Retinal pigment epithelial cell (primary cell): ENCODE data around the gene TSHZ2.
"Not testable (repeated sequence)": the region's sequence is repeated elsewhere in the genome, so short reads cannot be mapped to it uniquely, and the experiment has no call there.

Source experiments
- DNase-seq: peaks from one replicate; pipeline ENCODE4 v3.0.0-alpha.2; 2010; ENCODE audit warnings: low read depth
- H3K4me3 ChIP-seq: 2 replicates; pipeline ENCODE4 v1.5.1; 2011; ENCODE audit warnings: mild to moderate bottlenecking, low read length, control low read depth, moderate library complexity
- CTCF ChIP-seq: conservative IDR thresholded peaks from 2 replicates; pipeline ENCODE4 v1.5.1; 2011; ENCODE audit warnings: low read depth, low read length, control low read depth, inconsistent platforms

The TSHZ2 gene

DNA sequence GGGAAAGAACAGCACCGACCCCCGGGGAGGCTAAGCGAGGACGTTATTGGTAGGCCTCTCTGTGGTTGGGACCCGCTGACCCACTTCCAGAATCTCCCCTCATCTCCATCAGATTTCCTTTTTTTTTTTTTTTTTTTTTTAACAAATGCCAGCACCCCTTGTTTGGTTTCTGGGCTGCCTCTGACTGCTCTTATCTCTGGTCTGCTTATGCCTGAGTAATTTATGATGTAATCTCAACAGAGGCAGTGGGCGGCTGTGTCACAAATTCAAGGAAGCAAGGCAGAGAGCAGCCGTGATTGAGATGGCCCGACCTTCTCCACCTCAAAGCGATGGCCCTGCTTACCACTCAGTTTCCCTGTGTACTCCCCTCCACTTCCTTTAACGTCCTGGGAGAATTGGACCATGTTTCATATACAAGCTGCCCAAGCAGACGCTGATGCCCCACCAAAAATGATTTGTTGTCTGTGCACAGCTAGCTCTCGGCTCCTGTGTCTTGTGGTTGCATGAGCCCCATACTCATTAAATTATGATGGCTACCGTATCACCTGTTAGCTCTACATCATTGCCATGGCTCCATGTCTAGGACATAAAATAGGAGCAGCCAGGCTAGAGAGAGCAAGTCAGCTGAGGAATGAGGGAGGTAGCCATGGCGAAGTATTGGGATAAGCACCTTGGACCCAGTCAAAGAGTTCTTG is 523.4 kb downstream of the TSHZ2 start:
- no peak for TF ChIP-seq CTCF
- DNase-seq = no peak
- H3K4me3 ChIP-seq = no peak overlapping the region

GRCh38 chr20:53497246-53497645 is 525.1 kb downstream of the TSHZ2 start:
- no peak for TF ChIP-seq CTCF
- no peak overlapping the region for H3K4me3 ChIP-seq
- no peak for DNase-seq

DNA sequence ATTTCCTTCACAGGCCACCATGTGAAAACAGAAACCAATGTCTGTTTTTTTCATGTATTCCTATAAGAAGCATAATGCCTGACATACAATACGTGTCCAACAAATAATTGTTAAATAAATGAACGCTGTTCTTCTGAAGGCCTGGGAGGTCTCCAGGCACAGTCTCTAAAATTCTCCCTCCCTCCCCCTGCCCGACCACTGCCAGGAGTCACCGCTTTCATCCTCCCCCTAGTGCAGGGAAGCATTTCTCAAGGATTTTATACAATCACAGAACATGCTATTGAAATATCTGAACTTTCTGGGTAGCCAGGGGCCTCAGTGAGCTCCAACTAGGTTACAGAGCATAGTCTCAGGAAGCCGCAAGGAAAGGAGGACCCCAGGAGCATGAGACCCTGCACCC is 526.2 kb downstream of the TSHZ2 start:
- DNase-seq = no peak
- no peak for TF ChIP-seq CTCF
- H3K4me3 ChIP-seq = no peak overlapping the region

DNA sequence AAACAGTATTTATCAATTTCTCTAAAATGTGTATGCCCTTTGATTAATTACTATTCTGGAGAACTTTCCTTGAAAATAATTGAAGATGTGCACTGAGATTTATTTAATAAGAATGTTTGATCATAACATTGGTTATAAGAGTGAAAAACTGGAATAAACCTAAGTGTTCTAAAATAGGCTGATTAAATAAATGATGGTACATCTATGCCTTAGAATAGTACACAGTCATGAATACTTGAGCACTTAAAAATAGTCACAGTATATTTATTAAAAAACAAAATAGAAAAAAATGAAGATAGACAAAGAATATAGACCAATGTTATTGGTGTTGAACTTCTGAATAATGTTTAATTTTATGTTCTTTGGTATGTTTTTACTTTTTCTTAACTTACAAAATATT is 528.5 kb downstream of the TSHZ2 start:
- no peak for DNase-seq
- no peak overlapping the region for H3K4me3 ChIP-seq
- TF ChIP-seq CTCF = no peak

GRCh38 chr20:53502820-53503219 is 530.7 kb downstream of the TSHZ2 start:
- no peak overlapping the region for H3K4me3 ChIP-seq
- no peak for DNase-seq
- TF ChIP-seq CTCF = no peak

DNA sequence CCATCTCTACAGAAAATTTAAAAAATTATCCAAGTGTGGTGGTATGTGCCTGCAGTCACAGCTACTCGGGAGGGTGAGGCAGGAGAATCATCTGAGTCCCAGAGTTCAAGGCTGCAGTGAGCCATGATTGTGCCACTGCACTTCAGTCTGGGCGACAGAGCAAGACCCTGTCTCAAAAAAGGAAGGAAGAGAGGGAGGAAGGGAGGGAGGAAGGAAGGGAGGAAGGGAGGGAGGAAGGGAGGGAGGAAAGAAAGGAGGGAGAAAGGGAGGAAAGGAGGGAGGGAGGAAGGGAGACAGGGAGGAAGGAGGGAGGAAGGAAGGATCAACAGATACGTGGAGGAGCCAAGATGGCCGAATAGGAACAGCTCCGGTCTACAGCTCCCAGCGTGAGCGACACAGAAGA is 531.4 kb downstream of the TSHZ2 start:
- no peak for TF ChIP-seq CTCF
- H3K4me3 ChIP-seq = no peak overlapping the region
- no peak for DNase-seq

GRCh38 chr20:53504106-53504505 is 531.9 kb downstream of the TSHZ2 start:
- not testable (repeated sequence) for H3K4me3 ChIP-seq, DNase-seq
